Right ventricle myocardium inferior (tissue), 1 donor: ENCODE measurements around the gene FMNL2. TPM values are rescaled to one million over a fixed set of nuclear protein-coding genes. Genes with fewer than 3 reads are reported as not detected.

ENCODE experiments used
- ATAC-seq: fragments of 200-7000 bp; cut with Tn5 transposase; one replicate; pipeline ENCODE4 v1.9.1; 2020; ENCODE audit warnings: mild to moderate bottlenecking, moderate library complexity
- DNase-seq: peaks from one replicate; pipeline ENCODE4 v3.0.0; 2021; ENCODE audit errors: missing footprints
- intact Hi-C: fragments of 100-400 bp; cut with DNase I; formaldehyde crosslinking; loops from one replicate; pipeline ENCODE4 v1.11.0; 2022
- total RNA-seq: library from RNA; stranded (reverse); fragmentation: NEBNext Ultra II Directional; extraction: Animal tissue kit (Norgen Biotek cat#: 25700); gene quantifications from one replicate; pipeline ENCODE4 v1.2.1, GENCODE V29; 2021
- donor health status: DM: no; HTN: yes; CAD: no; lungs with severe emphysema.

Gene FMNL2
- total RNA-seq, 1 donor from 2014 or later = 7.2 TPM

DNA sequence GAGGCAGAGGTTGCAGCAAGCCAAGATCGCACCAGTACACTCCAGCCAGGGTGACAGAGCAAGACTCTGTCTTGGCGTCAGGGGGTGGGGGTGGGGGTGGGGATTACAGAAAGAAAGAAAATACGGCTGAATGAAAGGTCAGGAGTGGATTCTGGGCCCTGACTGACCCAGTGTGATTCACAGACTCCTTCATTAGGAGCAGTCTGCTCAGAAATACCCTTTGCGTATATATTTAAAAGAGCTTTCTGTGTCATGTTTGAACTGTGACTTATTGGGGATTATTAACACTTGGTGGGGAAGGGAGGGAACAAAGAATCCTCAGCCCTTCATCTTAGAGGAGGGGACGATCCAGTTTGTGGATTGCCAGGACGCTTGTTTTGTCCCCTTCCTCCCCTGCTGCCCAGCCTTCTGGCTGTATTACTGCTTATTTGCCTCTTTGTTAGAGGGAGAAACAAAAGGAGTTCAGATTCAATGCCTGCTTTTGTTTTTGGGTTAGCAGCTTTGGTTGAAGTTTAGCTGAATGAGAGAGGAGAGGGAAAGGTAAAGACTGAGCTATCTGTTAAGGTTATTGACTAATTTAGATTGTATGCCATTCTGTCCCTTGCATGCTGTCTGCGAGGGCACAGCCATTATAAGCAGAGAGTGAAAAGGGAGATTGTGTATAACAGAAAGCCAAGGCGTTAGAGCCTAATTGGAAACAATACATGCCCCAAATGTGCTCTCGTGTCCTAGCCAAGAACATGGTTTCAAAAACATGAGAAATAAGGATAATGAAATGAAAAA lies 118.3 kb downstream of the FMNL2 start:
- intact Hi-C loops = no loop called here
- ATAC-seq (no peak), DNase-seq (no peak)

DNA sequence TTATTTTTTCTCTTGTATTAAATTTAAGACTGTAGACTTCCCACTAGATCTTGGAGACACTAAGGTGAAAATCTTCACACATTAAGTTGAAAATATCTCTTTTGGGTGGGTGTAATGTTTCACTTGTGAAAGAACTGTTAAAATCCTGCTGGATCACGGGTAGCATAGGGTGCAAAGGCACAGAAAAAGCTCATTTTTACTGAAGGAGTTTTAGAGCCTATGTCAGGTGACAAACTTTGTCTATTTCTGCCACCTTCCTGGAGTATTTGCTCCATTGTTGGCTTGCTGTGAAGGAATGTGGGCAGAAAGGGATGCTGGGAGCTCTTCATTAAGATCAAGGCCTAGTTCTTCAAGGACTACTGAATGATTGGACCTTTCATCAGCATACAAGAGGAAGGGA lies 119.4 kb downstream of the FMNL2 start:
- DNase-seq (no peak), ATAC-seq (no peak)
- intact Hi-C loops = no loop called here

DNA sequence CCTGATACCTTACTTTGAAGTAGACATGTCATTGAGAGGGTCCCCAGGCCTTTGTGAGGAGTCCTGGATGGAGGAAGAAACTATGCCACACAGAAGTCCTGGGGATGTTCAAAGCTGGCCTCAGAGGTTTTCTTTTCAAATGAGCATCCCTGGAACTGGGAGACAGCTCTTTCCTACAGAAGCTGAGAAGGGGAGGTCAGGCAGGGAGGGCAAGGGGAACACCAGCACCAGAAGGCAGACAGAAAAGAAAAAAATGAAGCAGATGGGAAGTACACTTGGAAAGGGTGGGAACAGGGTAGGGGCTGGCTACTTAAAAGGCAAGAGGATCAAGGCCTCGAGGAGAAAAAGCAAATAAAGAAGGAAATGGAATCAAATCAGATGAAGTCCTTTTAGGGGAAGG lies 120.0 kb downstream of the FMNL2 start:
- intact Hi-C loops = no loop called here
- no peak for DNase-seq
- ATAC-seq = no peak

DNA sequence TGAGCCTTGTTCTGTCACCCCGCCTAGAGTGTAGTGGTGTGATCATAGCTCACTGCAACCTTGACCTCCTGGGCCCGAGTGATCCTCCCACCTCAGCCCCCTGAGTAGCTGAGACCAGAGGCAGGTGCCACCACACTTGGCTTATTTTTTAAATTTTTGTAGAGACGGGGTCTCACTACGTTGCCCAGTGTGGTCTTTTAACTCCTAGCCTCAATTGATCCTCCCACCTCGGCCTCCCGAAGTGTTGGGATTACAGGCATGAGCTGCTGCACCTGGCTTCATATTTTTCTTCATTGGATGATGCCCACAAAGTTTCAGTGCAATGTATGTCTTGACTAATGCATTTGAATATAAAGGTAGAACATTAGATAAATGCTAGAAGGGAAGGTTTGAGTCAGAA lies 120.8 kb downstream of the FMNL2 start:
- no peak for DNase-seq
- no peak for ATAC-seq
- intact Hi-C loops = no loop called here

DNA sequence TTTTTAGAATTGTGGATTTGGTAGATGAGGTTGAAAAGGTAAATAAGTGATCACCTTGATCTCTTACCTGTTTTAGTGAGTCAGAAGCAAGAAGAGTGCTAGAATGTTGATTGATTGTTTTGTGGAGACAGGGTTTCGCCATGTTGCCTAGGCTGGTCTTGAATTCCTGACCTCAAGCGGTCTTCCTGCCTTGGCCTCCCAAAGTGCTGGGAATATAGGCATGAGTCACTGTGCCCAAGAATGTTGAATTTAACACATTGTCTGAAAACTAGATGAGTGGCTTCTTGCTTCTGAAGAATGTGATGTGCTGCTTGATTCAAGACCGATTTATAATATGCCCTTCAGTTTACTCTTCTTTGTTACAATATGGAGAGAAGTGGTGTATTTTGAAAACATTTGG lies 121.3 kb downstream of the FMNL2 start:
- ATAC-seq (no peak), DNase-seq (no peak)
- intact Hi-C loops = no loop called here

DNA sequence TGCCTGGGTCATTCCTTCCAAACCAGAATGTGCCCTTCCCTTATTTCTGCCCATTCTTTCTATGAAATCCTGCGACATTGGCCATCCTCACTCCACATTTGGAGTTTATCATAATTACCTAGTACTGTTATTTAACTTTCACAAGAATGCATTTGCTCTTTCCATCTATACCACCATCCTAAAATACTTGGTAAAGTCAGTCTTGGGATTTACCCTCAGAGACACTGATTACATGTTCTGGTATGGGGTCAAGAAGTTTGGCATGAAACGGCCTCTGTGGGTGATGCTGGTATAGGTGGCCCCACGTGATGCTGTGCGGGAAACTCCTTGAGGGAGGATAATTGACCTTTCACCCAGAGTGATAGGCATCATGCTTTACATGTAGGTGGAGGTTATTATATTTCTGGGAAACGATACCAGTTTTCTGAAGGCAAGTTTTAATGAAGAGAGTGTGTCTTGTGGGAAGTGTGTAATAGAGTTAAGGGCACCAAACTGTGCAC lies 123.5 kb downstream of the FMNL2 start:
- intact Hi-C loops = no loop called here
- ATAC-seq = no peak
- DNase-seq = no peak

DNA sequence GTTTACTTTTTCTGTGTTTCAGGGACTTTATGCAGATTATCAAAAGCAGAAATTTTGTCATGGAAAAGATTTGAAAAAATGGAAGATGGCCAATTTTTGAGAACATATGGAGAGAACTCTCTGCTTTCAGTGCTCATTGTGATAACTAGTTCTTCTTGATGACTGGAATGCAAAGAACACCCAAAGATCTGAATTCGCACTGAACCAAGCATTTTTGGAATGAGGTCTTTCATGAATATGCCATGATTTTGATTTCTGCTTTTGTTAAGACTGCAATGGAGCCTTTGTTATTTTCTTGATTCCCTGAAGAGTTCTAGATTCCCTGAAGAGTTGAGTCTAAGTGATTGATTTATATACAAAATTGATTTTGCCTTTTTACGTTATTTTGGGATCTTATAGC lies 124.1 kb downstream of the FMNL2 start:
- ATAC-seq = no peak
- intact Hi-C loops = no loop called here
- DNase-seq = no peak

DNA sequence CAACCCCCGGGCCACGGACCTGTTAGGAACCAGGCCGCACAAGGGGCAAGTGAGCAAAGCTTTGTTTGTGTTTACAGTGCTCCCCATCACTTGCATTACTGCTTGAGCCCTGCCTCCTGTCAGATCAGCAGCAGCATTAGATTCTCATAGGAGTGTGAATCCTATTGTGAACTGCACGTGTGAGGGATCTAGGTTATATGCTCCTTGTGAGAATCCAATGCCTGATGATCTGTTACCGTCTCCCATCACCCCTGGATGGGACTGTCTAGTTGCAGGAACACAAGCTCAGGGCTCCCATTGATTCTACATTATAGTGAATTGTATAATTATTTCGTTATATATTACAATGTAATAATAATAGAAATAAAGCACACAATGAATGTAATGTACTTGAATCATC lies 125.6 kb downstream of the FMNL2 start:
- intact Hi-C loops = no loop called here
- no peak for ATAC-seq
- DNase-seq = no peak

DNA sequence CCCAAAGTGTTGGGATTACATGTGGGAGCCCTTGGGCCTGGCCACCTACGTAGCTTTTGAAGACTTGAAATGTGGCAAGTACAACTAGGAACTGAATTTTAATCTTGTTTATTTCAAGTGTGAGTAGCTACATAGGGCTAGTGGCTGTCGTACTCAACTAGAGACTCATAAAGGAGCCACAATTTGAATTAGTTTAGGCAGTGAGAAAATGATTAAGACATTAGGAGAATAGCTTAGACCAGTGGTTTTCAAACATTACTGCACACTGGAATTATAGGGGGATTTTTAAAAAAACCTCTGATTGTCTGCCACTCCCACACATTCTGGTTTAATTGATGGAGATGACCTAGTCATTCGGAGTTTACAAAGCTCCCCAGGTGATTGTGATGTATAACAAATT lies 127.1 kb downstream of the FMNL2 start:
- DNase-seq (no peak), ATAC-seq (no peak)
- intact Hi-C loops = no loop called here

DNA sequence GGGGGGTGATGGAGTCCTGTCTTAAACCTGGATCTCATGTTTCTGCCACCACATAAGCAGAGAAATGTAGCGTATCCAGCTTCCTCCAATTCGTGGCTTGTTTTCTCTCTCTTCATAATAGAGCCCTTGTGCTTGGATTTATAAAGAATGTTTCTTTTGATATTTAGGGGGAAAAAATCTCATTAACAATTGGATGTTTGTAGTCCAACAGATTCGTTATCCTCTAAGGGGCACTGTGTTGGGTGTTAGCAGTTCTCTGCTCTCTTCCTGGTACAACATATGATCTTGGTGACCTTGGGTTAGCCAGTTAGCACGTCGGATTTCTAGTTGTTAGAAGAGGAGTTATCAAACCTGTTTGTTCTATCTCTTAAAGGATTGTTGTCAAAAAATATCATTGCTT lies 127.8 kb downstream of the FMNL2 start:
- ATAC-seq (no peak), DNase-seq (no peak)
- intact Hi-C loops = no loop called here

DNA sequence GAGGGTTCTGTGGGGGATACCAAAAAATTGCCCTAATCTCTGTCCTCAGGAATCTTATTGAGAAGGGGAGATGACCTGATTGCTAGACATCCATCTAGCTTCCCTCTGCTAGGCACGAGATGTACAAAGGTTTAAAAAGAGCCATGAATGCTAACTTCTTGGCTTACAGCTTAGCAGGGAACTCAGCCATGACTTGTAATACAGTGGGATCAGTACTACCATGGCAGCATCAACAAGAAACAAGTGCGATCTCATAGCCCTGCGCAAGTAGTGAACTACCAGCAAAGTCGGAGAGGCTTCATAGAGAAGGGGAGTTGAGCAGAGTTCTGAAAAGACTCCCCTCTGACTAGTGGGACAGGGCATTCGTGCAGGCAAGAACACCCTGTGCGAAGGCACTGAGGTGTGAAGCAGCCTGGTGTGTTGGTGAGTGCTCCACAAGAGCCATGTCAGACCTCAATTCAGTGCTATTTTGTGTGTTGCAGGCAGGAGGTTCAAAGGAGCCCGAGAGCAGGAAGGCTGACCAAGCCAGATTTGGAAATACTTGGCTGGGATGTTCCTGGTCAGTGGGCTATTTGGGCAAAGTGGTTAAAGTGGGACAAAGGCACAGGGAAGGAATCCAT lies 130.0 kb downstream of the FMNL2 start:
- DNase-seq (no peak), ATAC-seq (no peak)
- intact Hi-C loops = loop anchor here (5.0 kb wide), 1 partner anchor 123 kb away; no protein-coding TSS in a partner anchor

DNA sequence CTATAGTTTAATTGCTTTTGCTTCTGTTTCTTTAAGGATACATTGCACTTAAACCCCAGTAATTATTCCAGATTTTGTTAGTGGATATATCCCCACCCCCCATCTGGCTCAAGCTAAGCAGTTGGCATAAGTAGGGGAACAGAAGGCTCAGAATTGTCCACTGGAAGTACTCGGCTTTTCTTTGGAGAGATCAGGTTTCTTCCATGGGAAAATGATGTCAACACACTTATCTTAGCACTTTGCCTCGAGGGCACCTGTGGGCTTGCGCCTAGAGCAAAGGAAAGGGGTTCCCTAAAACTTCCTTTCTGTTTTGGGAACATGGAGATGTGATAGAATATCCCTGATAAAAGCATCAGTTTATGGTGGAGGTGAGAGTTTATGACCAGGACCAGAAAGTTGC lies 130.6 kb downstream of the FMNL2 start:
- ATAC-seq (no peak), DNase-seq (no peak)
- intact Hi-C loops = loop anchor here (5.0 kb wide), 1 partner anchor 123 kb away; no protein-coding TSS in a partner anchor

DNA sequence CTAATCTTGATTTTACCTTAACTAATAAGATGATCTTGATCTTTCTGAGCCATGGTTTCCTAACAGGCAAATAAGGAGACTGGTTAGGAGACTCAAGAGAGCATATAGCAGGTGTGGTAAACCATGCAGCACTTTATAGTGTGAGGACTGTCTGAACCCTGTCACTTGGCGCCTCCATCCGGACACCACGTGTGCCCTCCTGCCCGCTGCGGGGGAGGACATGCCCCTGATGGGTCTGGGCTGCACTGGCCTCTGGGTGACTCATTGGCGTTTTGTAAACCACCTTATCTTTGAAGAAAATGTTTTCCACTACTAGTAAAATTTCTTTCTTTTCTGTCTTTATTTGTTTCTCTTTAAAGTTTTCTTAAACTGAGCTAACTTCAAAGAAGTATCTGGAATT lies 131.1 kb downstream of the FMNL2 start:
- intact Hi-C loops = loop anchor here (5.0 kb wide), 1 partner anchor 124 kb away; no protein-coding TSS in a partner anchor
- ATAC-seq = no peak
- DNase-seq = no peak

DNA sequence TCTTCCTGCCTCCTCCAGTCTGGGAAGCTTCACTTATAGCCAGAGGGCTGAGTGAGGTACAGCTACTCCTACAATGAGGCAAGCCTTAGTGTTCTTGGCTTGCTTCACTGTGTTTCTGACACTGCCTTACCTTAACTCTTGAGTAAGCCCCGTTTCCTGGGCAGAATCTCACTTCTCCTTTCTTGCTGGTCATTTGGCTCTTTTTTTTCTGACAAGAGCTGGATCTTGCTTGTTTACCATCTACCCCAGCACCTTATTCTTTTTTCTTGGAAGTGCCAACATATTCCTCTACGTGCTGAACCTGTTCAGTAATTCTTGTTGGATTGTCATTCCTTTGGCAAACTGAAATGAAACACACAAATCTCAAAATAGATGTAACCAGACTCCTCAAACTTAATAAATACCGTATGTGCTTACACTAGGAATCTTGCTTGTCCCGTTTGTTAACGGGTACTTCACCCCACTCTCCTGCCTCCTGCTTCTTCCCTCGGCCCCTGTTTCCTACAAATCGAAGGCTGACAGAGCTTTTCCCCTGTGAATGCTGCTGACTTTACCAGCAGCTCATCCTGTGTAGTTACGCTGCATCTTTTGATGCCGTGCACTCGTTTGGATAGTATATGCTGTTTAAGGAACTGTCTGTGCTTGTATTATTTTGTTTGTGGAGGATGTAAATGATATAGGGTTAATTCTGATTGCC lies 132.2 kb downstream of the FMNL2 start:
- intact Hi-C loops = loop anchor here (5.0 kb wide), 1 partner anchor 125 kb away; no protein-coding TSS in a partner anchor
- ATAC-seq (peak; percentile 45), DNase-seq (no peak)

DNA sequence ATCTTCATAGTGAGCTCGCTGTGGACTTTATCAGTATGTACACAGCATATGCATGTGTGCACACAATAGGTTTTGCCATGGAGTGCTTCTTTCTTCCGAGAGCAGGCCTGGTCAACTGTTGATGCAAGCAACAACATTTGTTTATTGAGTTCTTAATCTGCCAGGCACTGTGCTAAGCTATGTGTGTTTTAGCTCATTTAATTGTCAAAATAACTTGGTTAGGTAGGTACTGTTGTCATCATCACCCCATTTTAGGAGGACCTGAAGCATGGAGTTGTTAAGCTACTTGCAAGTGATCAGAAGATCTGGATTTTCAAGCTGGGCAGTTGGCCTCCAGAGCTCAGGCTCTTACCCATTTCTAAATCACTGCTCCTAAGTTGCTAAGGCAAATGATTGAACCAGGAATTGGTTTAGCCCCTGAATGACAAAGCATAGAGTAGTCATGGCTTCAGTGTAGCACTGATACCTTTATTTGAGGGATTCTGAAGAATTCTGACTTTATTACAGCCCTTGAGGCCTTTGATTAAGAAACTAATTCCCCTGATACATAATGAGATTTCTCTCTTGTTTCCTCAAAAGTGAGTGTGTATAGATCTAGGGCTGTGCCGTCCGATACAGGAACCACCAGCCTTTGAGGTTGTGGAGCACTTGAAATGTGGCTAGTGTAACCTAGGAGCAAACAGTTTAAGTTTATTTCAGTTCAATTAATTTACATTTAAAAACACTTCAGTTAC lies 132.9 kb downstream of the FMNL2 start:
- DNase-seq (no peak), ATAC-seq (no peak)
- intact Hi-C loops = loop anchor here (5.0 kb wide), 1 partner anchor 126 kb away; no protein-coding TSS in a partner anchor

DNA sequence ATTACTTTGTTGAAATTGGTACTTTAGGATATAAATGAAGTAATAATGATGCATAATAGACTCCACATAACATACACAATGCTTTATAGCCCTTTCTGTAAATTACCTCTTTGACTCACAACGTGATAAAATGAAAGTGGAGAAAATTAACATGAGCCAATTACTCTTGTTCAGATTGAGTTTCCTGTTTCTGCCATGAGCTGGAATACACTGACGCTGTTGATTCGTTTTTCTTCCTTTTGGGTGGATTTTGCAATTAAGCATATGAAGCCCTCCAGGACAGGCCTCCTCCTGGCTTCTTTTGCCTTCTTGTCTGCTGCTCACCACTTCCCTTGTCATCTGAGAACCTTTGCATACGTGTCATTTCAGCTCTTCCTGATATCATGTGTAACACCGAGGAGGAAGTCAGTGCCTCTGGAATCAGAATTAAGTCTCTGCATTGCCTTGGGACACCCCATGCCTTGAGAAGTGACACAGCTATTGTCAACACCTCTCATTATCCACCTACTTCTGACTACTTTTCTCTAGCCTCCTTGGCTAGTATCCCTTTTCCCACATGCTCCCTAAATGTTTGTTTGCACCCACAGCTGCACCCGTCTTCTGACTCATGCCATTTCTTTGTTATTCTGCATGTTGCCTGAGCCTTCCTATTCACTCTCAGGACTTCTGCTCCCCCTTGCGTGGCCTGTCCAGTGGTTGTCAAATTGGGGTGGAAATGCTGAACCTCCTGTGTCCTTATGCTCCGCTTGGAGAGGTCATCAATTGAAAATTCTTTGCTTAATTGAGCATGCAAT lies 134.1 kb downstream of the FMNL2 start:
- intact Hi-C loops = loop anchor here (5.0 kb wide), 1 partner anchor 127 kb away; no protein-coding TSS in a partner anchor
- DNase-seq = no peak

DNA sequence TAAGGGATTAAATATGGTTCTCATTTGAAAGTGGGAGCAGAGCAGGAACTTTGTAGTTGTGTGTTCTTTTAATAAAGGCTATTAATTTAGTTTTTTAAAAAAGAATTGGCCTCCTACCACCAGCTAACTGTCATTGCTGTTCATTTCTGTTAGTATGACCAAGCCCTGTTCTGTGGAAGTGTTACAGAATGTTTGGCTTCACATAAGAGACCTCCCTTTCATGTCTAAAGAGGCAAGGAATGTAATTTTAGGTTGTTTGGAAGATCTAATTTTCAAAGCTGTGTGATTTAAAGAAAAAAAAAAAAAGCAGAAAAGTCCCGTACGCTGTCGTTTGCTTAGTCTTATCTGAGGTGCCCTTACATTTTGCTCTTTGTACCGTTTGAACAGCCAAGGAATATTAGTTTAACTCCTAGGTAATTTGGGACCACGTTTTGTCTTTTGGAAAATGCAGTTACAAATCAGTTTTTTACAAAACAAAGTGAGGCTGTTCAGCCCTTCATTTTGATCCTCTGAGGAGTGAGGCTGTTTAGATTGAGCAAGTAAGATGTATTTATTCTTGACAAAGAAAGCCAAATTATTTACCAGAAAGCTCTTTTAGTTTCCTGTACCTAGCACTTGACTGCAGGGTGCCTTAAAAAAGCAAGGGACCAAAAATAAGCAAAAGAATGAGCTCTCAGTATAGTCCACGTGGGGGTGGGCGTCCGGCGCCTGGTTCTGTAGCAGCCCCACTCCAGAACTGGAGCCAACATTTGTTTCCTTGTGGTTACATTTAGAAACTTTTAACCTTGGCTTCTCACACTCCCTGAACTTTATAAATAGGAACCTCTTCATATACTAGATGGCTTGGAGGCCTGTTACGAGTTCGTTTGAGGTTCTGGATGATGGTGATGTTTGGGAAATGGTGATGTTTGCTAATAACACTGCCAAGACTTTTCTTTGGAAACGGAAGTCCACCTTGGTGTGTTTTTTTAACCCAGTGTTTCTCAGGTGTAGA lies 136.2 kb downstream of the FMNL2 start:
- intact Hi-C loops = no loop called here
- DNase-seq = no peak
- ATAC-seq = peak; percentile 31

More for the DNA sequence above, 134.1 kb downstream of the FMNL2 start:
- peak; percentile 37 for ATAC-seq
